K562 (cell line): ENCODE results near the gene POLRMT. TPM values are rescaled to one million over a fixed set of nuclear protein-coding genes. Genes with fewer than 3 reads are reported as not detected.
A peak's percentile ranks its signal among the peaks of the same experiment; 100 is the strongest.

Experiments
- ATAC-seq: fragments of 200-7000 bp; cut with Tn5 transposase; 3 replicates; pipeline ENCODE4 v1.9.1; 2020; ENCODE audit warnings: moderate library complexity
- BruUV-seq: library from RNA; stranded (reverse); fragments of 400-500 nt; replicated peaks from 2 replicates; lab custom pipeline; 2021; lab: Mats Ljungman, UMichigan
- CTCF ChIA-PET: fragments of 300-600 bp; formaldehyde crosslinking; extraction: SDS; loops from one replicate; lab custom pipeline; 2021; ENCODE audit warnings: low intra/inter-chr PET ratio; lab: Yijun Ruan, JAX
- POLR2A ChIA-PET: fragments of 300-600, 350-650 bp; sonication (Branson Sonifier 250); formaldehyde crosslinking; extraction: SDS; loops from one replicate; lab custom pipeline; 2021; ENCODE audit warnings: antibody characterized with exemption, inconsistent platforms; lab: Yijun Ruan, JAX
- DNase-seq, 4 experiments: peaks; one replicate each; pipeline versions ENCODE4 v3.0.0 to v3.0.0-alpha.2; 2011 to 2018; ENCODE audit warnings: low spot score in 3 of 4, mixed read lengths in 3 of 4; ENCODE audit errors: extremely low read depth in 1 of 4
- FAIRE-seq: peaks from 2 replicates; lab custom pipeline; 2011; peaks lifted over from hg19 to GRCh38; lab: Jason Lieb, UNC
- H2AFZ ChIP-seq: 2 replicates; pipeline ENCODE4 v1.6.0; 2011; ENCODE audit warnings: low read depth, low read length, control low read depth, inconsistent platforms
- H3K27ac ChIP-seq: fragments of 200-600 bp; 3 replicates; pipeline ENCODE4 v1.8.0; 2011; ENCODE audit warnings: low read depth, mild to moderate bottlenecking, control low read depth, inconsistent platforms, low read length, moderate library complexity, mixed read lengths; ENCODE audit errors: extremely low read depth
- H3K27me3 ChIP-seq, 2 experiments: fragments of 300-600 bp in 1 of 2; 2 replicates in 1 of 2; 3 replicates in 1 of 2; pipeline versions ENCODE4 v1.6.0 to v1.8.0; 2011; ENCODE audit warnings: inconsistent platforms in 2 of 2, low read length in 2 of 2, mild to moderate bottlenecking in 1 of 2, mixed read lengths in 1 of 2, moderate library complexity in 1 of 2; ENCODE audit not compliant: control insufficient read depth in 2 of 2, insufficient read depth in 2 of 2
- H3K36me3 ChIP-seq: fragments of 300-600 bp; 3 replicates; pipeline ENCODE4 v1.8.0; 2011; ENCODE audit warnings: mild to moderate bottlenecking, low read length, inconsistent platforms; ENCODE audit not compliant: control insufficient read depth, insufficient read depth
- H3K4me1 ChIP-seq, 2 experiments: fragments of 200-600 bp in 1 of 2; replicated peaks in 1 of 2; 2 replicates in 1 of 2; 3 replicates in 1 of 2; pipeline versions ENCODE4 v1.5.1 to v1.8.0; 2011; ENCODE audit warnings: inconsistent platforms in 2 of 2, low read length in 2 of 2, mild to moderate bottlenecking in 1 of 2, mixed read lengths in 1 of 2, moderate library complexity in 1 of 2; ENCODE audit not compliant: control insufficient read depth in 2 of 2, insufficient read depth in 2 of 2
- H3K4me2 ChIP-seq: 2 replicates; pipeline ENCODE4 v1.6.1; 2011; ENCODE audit warnings: low read length, control low read depth, inconsistent platforms, mixed read lengths; ENCODE audit not compliant: insufficient read depth
- H3K4me3 ChIP-seq: fragments of 200-600 bp; sonication (generic), shearing (Covaris generic); 2 replicates; pipeline ENCODE4 v1.5.1; 2016; ENCODE audit warnings: control low read depth, inconsistent platforms
- H3K79me2 ChIP-seq: fragments of 200-600 bp; 3 replicates; pipeline ENCODE4 v1.8.0; 2011; ENCODE audit warnings: low read length, inconsistent platforms; ENCODE audit not compliant: control insufficient read depth, insufficient read depth
- H3K9ac ChIP-seq, 2 experiments: 2 replicates each; pipeline versions ENCODE4 v1.6.0 to v1.6.1; 2011; ENCODE audit warnings: low read depth in 2 of 2, low read length in 2 of 2, control low read depth in 1 of 2, inconsistent platforms in 1 of 2, mild to moderate bottlenecking in 1 of 2, mixed read lengths in 1 of 2; ENCODE audit not compliant: insufficient read depth in 1 of 2
- H3K9me1 ChIP-seq: one replicate; pipeline ENCODE4 v1.6.0; 2011; ENCODE audit warnings: inconsistent platforms, mild to moderate bottlenecking, low read length, moderate library complexity; ENCODE audit not compliant: control insufficient read depth, insufficient read depth
- H3K9me3 ChIP-seq: replicated peaks from 2 replicates; pipeline ENCODE4 v1.5.1; 2011; ENCODE audit warnings: low read depth, low read length, inconsistent platforms; ENCODE audit not compliant: control insufficient read depth, insufficient read depth
- H4K20me1 ChIP-seq: replicated peaks from 2 replicates; pipeline ENCODE4 v1.6.1; 2011; ENCODE audit warnings: low read length, inconsistent platforms, mixed read lengths; ENCODE audit not compliant: control insufficient read depth, insufficient read depth
- BCOR ChIP-seq: fragments of 450-650 bp; IDR thresholded peaks from 2 replicates; pipeline ENCODE4 v1.6.1; 2016
- RAD21 ChIP-seq, 2 experiments: fragments of 250-450 bp in 1 of 2; fragments of 450-650 bp in 1 of 2; sonication (Bioruptor Pico) in 1 of 2; formaldehyde crosslinking in 1 of 2; IDR thresholded peaks in 1 of 2; conservative IDR thresholded peaks in 1 of 2; 2 replicates each; pipeline versions ENCODE4 v1.4.0 to v1.8.0; 2020 to 2022; ENCODE audit warnings: mild to moderate bottlenecking in 2 of 2, moderate library complexity in 1 of 2
- ZBTB33 ChIP-seq: sonication (generic); formaldehyde crosslinking; IDR thresholded peaks from 2 replicates; pipeline ENCODE4 v1.8.1; 2023; ENCODE audit warnings: mild to moderate bottlenecking, missing genetic modification reagents
- ZKSCAN8 ChIP-seq: fragments of 200-800 bp; sonication (Bioruptor generic); IDR thresholded peaks from 2 replicates; pipeline ENCODE4 v1.6.1; 2016; ENCODE audit warnings: missing genetic modification characterization, missing compliant biosample characterization
- WGBS: fragments of 100-300 bp; shearing (Covaris generic); methylation state at CpG from one replicate; pipeline ENCODE4 v1.1.6; 2016; ENCODE audit warnings: low coverage, mixed read lengths; ENCODE audit not compliant: insufficient coverage; ENCODE audit errors: missing lambda C conversion rate; 5-methylcytosine and 5-hydroxymethylcytosine counted together
- in situ Hi-C: fragments of 300-500 bp; cut with MboI; formaldehyde crosslinking; loops from 4 replicates; pipeline ENCODE4 v1.15.0; 2018; ENCODE audit warnings: inconsistent platforms, mixed read lengths
- intact Hi-C: fragments of 100-400 bp; cut with micrococcal nuclease; formaldehyde crosslinking; loops from 2 replicates; pipeline ENCODE4 v1.14.2; 2022
- polyA plus RNA-seq, 8 experiments: library from polyadenylated mRNA; depleted of rRNA in 4 of 8; stranded (reverse) in 5 of 8; unstranded in 3 of 8; fragments of >200 nt; fragmentation: Nextera tagmentation in 2 of 8; fragmentation: Illumina TruSeq in 1 of 8; extraction: Ambion mirVana in 2 of 8; extraction: Trizol in 1 of 8; gene quantifications; 2 replicates each; pipeline versions ENCODE4 v1.2.1 to v1.2.3, GENCODE V29; 2011 to 2014; ENCODE audit warnings: inconsistent platforms in 1 of 8, missing spikeins in 1 of 8
- total RNA-seq, 7 experiments: library from RNA; depleted of rRNA in 6 of 7; stranded (reverse); fragments of >200 nt in 6 of 7; fragmentation: Illumina TruSeq in 2 of 7; extraction: Trizol in 2 of 7; gene quantifications; 2 replicates each; pipeline versions ENCODE4 v1.2.1 to v1.2.3, GENCODE V29; 2011 to 2021; ENCODE audit warnings: low replicate concordance in 1 of 7

Gene POLRMT
- total and polyA plus RNA-seq, 9 of the 15 experiments (the other 6 are each of a cell fraction or from before 2014, with no cell fraction given): 30.3 to 144 (median 68.0) TPM

- Histone ChIP-seq H3K36me3 (peaks cover 64% of the 10 kb centered on the region; the same call in 2 of the 3 replicates), H3K27me3 (no peaks in the 10 kb centered on the region), H2AFZ (no peak overlapping the region), H4K20me1 (no peaks in the 10 kb centered on the region), H3K4me1 (peaks cover 10 to 27% of the 10 kb centered on the region in 2 experiments), H3K4me3 (no peak overlapping the region), H3K79me2 (no peaks in the 10 kb centered on the region), H3K9ac (no peak overlapping the region), H3K9me1 (no peaks in the 10 kb centered on the region), H3K4me2 (no peak overlapping the region), H3K9me3 (no peaks in the 10 kb centered on the region; the same call in 1 of the 2 replicates), H3K27ac (no peak overlapping the region)
- ATAC-seq: no peak
- POLR2A ChIA-PET: no interaction called here
- no peak for DNase-seq
- intact Hi-C loops: no loop called here
- in situ Hi-C loops: no loop called here
- no TSS peak for BruUV-seq
- no peak for FAIRE-seq
- TF ChIP-seq RAD21 (CRISPR knock-in tag; conservative IDR thresholded peaks at IDR 0.05 in 1 of 2, IDR thresholded peaks at IDR 0.05 in 1 of 2): no peak
- TF ChIP-seq ZBTB33 (CRISPR knock-in tag): peak; percentile 95
- TF ChIP-seq ZKSCAN8 (CRISPR knock-in tag): peak; percentile 97
- peak; percentile 45; the same call in 1 of the 2 replicates for TF ChIP-seq BCOR
- WGBS: 92% methylated on average over 15 of the region's 33 CpGs
- CTCF ChIA-PET: no interaction called here
These were observed 17.7 kb downstream of the POLRMT start for GRCh38 chr19:615619-616018.
